HG03060 (cell line): ENCODE results near the gene TRIM68.

ENCODE experiments used
- ATAC-seq: cut with Tn5 transposase; IDR thresholded peaks from one replicate; pipeline ENCODE4 v1.9.1; 2021; ENCODE audit warnings: low read depth, moderate number of reproducible peaks; ENCODE audit not compliant: unreplicated experiment

The TRIM68 gene

GRCh38 chr11:4607781-4608666 is at the start of gene TRIM68:
Gene TRIM68, minus strand, starts transcription at chr11:4608231. Its CDS starts 2,727 bp downstream, at chr11:4605504.
- ATAC-seq, result peak; percentile 98

DNA sequence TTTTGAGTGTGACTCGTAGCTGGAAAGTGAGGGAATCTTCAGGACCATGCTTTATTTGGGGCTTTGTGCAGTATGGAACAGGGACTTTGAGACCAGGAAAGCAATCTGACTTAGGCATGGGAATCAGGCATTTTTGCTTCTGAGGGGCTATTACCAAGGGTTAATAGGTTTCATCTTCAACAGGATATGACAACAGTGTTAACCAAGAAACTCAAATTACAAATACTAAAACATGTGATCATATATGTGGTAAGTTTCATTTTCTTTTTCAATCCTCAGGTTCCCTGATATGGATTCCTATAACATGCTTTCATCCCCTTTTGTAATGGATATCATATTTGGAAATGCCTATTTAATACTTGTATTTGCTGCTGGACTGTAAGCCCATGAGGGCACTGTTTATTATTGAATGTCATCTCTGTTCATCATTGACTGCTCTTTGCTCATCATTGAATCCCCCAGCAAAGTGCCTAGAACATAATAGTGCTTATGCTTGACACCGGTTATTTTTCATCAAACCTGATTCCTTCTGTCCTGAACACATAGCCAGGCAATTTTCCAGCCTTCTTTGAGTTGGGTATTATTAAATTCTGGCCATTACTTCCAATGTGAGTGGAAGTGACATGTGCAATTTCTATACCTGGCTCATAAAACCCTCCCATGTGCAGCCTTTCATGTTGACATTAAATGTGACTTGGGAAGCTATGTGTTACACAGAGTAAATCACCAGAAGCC is 46.8 kb upstream of the TRIM68 start:
- ATAC-seq, result no peak

- ATAC-seq, result no peak
These were observed 39.7 kb upstream of the TRIM68 start for GRCh38 chr11:4647766-4648165.

GRCh38 chr11:4645974-4646373 is 37.9 kb upstream of the TRIM68 start:
- no peak for ATAC-seq

DNA sequence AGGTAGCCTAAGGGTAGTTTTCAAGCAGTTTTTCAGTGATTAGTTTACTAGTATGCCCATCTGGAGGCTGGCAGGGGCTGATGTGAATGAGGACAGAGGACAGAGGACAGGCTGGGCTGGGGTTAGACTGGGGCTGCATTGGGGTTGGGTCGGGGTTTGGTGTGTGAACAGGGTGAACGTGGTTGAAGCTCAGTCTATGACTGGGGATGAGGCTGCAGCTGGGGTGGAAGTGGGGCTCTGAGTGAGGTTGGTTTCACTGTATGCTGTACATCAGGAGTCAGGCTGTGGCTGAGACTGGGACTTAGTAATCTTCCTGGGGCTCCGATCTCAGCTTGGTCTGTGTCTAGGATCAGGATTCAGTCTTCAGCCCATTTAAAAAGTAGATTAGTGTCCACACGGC is 36.2 kb upstream of the TRIM68 start:
- no peak for ATAC-seq

DNA sequence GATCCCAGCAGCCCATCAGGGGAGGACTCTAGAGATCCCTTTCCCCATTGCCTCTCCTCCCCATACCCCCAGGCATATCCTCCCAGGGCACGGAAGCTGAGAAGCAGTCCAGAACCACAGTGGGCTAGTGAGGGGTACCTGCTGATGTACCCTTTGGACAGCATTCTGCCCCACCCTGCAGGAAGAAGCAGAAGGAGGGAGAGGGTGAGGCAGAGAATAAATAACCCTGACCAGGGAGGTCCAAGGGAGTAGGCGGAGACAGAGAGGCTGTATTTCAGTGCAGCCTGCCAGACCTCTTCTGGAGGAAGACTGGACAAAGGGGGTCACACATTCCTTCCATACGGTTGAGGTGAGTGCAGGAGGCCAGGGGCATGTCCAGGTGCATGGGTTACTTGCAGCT is 35.7 kb upstream of the TRIM68 start, which contains the start of gene OR51E1:
TSS of gene OR51E1 (plus strand) at position 301 of the 400 bp plus-strand sequence. CDS start 8,545 bp downstream, outside the sequence.
- no peak for ATAC-seq

- ATAC-seq, result no peak
These were observed 35.0 kb upstream of the TRIM68 start for GRCh38 chr11:4643076-4643475.

DNA sequence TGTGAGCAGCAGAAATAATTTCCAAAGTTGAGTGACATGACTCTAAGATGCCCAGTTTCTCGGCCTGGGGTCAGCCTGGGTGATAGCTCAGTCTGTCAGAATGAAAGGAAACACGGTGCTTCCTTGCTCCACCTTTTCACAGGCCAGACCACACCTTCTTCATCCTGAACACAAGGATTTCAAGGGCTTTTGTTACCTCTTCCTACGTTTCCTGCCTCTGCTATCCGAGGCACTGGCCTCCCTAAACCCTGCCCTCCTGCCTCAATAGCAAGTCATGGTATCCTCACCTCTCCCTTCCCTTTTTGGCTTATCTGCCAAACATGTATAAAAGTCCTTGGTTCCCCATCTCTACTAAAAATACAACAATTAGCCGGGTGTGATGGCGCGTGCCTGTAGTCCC is 34.0 kb upstream of the TRIM68 start:
- ATAC-seq, result no peak

DNA sequence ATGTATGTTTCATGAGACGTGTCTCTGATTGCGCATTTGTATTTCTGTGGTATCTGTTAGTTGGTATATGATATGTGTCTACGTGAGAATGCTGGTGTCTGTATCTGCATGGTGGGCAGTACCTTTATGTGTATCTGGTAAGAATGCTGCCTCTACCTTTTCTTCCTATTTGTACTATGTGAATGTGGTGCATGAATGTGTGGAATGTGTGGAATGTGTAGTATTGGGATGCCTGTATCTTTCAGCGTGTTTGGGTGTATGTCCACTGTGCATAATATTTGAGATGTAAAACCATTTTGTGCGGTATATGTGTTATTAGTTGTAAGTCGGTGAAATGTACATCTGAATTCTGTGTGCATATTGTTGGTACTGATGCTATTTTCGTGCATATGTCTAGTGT is 33.5 kb upstream of the TRIM68 start:
- no peak for ATAC-seq

DNA sequence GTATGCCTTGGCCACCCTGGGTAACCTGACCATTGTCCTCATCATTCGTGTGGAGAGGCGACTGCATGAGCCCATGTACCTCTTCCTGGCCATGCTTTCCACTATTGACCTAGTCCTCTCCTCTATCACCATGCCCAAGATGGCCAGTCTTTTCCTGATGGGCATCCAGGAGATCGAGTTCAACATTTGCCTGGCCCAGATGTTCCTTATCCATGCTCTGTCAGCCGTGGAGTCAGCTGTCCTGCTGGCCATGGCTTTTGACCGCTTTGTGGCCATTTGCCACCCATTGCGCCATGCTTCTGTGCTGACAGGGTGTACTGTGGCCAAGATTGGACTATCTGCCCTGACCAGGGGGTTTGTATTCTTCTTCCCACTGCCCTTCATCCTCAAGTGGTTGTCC is 31.9 kb upstream of the TRIM68 start:
- ATAC-seq, result no peak

DNA sequence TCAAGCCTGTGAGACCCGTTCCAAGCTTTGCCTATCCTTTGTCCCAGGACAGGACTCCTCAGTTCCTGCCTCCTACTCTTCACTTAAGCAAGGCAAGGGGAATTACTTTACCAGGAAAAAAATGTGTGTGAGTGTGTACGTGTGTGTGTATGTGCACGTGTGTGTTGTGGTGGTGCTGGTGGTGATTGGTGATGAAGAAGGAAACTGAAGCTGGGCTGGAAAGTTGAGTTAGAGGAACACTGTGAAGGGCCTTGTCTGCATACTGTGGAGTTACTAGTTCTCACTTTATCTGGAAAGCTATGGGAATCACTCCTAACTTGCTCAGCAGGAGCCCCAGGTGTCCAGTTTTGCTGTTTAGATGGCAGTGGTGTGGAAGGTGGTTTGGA is 29.6 kb upstream of the TRIM68 start:
- ATAC-seq, result no peak

DNA sequence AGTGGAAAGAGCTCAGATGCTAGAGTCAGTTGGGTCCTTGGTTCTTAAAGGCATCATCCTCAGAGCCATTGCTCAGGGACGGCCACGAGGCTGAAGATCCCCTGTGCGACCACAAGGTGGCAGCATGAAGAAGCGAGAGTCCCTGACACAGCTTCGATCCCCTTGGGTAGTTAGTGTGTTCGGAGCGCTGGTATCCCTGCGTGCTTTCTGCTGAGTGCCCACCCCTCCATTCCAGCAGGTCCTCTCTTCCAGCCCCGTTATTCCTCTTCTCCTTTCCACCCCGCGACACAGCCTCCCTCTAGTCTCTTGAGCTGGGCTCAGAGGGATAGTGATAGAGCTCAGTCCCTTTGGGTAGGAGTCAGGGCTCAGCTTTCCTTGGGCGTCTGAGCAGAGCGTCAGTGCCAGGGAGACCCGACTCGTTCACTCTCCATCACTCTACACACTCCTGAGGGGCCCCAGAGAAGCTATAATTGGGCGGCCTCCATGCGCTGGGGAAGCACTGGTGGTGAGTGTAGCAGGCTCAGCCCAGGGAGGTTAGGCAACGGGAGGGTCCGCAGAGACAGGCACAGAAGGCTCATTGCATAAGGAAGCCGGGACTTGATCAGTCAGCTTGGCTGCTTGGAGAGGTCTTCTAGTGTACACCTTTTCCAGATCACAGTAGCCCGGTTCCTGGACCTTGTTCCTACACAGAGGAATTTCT is 29.1 kb upstream of the TRIM68 start, which contains the start of gene OR51D1:
TSS of gene OR51D1 (plus strand) at position 516 of the 700 bp plus-strand sequence. CDS start 2,314 bp downstream, outside the sequence.
- ATAC-seq, result peak; percentile 74

GRCh38 chr11:4636136-4636535 is 28.1 kb upstream of the TRIM68 start:
- ATAC-seq, result no peak

DNA sequence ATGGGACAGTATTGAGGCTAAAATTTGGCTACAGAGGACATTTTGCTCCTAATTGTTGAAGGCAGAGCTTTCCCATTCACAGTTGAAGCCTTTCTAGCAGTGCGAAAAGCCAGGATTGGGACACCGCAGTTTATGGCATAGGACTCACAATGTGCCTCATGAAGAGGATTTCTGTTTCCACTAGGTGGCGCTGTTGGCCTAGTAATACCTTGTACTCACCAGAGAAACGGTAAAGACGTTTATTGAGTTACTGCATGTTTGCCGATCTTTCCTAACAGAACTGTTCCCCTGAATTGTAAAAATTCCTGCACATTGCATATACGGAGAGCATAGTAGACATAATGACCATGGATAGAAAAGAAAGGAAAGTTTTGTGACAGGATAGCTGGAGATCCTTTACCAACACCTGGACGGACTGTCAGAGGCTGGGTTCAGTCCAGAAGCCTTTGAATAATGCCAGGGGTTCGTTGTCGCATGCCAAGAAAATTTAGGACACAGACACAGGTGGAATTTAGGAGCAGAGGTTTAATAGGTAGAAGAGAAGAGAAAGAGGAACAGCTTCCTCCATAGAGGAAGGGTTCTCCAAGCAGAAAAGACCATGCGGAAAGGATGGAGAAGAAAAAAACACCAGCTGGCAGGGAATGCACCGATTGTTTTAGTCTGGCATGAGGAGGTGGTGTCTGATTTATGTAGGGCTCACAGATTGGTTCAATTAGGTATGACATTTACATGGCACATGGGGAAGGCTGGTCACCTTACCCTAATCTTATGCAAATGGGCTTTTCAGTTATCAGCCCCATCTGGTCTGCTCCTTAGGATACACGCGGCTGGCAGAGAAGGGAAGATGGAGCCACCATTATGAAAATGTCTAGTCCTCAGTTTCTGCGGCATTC is 18.4 kb upstream of the TRIM68 start:
- ATAC-seq, result peak; percentile 62

DNA sequence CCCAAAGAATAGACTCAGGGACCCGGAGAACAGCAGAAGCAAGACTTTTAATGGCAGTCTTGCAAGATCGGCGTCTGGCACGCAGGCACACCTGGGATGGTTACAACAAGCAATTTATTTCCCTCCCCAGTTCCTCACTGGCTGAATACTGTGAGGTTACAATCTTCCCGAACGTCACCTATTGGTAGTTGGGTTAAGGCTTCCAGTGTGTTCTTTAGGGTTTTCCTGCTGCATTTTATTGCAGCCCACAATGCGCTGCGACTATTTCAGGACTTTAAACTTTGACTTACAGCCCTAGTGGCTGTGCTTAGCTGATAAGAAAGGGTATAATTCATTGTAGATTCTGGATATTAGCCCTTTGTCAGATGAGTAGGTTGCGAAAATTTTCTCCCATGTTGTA is 11.5 kb upstream of the TRIM68 start:
- ATAC-seq, result no peak

DNA sequence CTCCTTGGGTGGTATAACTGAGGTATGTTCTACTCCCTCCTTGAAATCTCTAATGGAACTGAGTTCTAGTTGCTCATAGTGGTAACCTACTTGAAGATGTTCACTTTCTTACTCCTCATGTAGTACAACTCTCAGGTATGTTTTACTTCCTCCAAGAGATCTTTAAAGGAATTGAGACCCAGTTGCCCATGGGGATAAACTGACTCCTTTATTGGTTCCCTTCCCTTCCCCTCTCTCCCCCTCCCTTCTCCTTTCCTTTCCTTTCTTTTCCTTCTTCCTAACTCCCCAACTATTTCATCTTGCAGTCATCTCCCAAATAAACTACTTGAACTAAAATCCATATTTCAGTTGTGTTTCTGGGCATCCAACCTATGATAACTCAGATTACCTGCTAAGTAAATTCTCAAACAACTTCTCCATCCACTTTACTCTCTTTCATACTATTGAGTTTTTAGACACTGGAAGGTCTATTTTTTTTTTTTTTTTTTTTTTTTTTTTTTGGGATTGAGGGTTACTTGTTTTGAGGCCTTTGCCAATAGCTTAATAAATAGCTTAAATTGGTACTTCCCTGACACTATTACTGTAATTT is 7.9 kb upstream of the TRIM68 start:
- ATAC-seq, result no peak

GRCh38 chr11:4611986-4612385 is 4.0 kb upstream of the TRIM68 start:
- no peak for ATAC-seq

DNA sequence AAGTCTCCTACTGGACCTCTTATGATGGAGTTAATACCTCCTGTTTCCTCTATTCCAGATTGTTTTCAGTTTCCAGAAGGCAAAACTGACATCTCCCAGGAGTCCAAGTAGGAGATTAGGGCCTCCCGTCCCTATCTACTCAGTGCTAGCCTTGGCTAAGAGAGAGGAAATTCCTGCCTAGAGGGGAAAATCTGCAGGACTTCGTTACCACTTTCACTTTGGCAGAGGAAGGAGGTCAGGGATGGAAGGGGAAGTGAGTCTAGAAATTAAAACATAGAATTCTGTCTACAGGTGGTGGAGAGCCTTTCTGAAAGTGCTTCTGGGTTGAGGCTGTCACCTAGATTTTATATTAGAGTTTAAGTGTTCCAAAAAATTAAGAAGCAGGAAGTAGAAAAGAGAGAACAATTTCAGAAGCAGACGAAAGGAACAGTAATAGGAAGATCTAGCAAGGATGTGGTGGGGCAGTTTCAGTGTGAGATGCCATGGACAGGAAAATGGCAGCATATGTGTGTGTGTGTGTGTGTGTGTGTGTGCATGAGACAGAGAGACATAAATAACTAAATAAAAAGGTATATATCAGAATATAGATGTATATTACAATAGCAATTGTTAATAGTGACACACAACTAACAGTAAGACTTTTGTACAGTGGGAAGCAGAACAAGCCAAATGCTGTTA is 2.4 kb upstream of the TRIM68 start:
- no peak for ATAC-seq

- no peak for ATAC-seq
These were observed 935 bp downstream of the TRIM68 start for GRCh38 chr11:4607096-4607495.
